GM12874 (cell line): ENCODE measurements around the gene FUT7.

ENCODE experiments used
- CTCF ChIP-seq: IDR thresholded peaks from 2 replicates; pipeline ENCODE4 v1.5.1; 2011; ENCODE audit warnings: low read depth, mild to moderate bottlenecking, control low read depth, low read length, moderate library complexity; ENCODE audit not compliant: insufficient read depth

Gene FUT7

DNA sequence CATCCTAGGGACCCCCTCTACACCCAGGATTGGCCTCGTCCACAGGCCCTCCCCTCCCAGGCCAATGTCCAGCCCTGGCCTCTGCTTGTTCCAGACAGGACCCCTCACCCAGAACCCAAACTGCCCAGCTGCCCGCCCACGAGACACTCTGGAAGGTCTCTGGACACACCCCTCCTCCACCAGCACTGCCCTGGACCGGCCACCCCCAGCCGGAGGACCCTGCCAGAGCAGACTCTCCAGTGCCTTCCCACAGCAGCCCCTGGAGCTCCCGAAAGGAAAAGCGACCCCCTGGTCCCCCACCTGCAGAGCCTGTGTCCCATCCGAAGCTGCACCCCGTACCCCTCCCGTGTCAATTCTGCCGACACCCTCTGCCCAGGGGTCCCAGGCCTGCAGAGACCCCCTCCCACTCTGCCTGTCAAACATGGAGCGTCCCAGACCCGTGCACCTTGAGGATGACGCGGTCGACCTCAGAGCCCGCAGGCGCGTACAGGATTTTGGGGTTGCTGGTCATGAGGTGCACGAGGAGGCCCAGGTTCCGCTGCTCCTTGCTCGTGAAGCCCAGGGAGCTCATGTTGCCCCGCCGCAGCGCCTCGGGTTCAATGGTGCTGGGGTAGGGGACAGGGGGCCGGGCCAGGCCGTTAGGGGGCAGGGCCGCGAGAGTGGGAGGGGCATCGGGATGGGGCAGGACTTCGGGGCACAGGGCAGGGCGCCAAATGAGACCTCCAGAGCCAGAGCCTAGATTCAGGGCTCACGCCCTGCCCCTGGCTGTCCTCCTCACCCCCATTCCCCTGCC is 11.8 kb downstream of the FUT7 start:
- TF ChIP-seq CTCF: no peak

- no peak for TF ChIP-seq CTCF
These were observed 12.9 kb downstream of the FUT7 start for GRCh38 chr9:137018761-137019559.

GRCh38 chr9:137017791-137018497 is 13.9 kb downstream of the FUT7 start:
- no peak for TF ChIP-seq CTCF

DNA sequence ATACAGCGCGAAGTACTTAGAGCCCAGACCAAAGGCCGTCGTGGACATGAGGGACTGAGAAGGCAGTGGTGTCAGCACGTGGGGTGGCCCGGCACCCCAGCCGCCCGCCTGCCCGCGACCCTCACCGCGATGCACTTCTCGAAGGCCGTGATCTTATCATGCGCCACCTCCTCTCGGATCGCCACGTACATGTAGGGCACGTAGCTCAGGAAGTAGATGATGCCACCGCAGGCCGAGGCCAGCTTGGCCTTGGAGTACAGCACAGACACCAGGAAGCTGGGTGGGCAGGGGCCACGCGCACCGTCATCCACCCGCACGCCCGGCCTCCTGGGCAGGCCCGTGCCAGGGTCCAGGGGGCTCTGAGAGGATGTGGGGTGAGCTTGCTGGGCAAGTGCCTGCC is 14.8 kb downstream of the FUT7 start:
- TF ChIP-seq CTCF: no peak

DNA sequence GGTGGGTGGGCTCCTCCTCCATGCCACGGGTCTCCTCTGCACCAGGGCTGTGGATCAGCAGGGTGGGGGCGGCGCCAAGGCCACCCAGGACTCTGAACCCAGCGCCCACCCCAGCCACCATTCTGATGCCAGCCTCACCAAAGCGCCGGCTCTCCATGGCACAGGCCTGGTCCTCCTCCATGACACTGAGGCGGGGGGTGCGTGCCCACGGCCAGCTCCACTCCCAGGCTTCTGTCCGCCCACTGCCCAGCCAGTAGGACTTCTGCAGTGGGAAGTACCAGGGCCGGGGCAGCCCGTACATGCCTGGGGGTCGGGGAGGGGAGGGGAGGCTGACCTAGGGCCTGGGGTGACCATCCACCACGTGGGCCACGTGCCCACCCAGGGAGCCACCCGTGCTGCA is 15.5 kb downstream of the FUT7 start:
- no peak for TF ChIP-seq CTCF

DNA sequence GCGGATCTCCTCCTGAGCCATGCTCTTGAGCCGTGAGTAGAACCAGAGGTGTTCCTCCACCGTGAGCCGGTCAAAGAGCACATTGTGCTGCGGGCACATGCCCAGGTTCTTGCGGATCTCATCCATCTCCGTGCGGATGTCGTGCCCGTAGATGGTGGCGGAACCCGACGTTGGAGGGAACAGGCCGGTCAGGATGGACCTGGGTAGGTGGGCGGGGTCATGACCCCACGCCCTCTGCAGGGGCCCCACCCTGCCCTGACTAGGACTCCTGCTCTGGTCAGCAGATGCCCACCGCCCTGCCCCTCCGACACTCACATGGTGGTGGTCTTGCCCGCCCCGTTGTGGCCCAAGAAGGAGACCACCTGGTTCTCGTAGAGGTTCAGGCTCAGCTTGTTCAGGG is 15.9 kb downstream of the FUT7 start:
- no peak for TF ChIP-seq CTCF

DNA sequence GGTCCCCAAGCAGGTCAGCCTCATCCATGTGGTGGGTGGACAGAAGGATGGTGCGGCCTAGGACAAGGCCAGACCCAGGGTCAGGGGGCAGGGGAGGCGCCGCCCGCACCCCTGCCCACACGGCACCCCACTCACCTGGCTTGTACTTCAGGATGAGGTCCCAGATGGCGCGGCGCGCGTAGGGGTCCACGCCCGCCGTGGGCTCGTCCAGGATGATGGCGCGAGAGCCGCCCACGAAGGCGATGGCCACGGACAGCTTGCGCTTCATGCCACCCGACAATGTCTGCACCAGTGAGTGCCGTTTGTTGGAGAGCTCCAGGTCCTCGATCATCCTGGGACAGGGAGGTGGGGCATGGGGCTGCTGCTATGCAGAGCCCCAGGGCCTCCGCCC is 16.4 kb downstream of the FUT7 start:
- TF ChIP-seq CTCF: no peak
